Stimulated activated CD8-positive, alpha-beta memory T cell treated with anti-CD3 and anti-CD28 coated beads, Interleukin-12 subunit alpha, Interleukin-12 subunit beta, amount 100 ng/mL, for 1 hour (primary cell): ENCODE results near the gene UBE2E2.
"Not testable (repeated sequence)": the region's sequence is repeated elsewhere in the genome, so short reads cannot be mapped to it uniquely, and the experiment has no call there.

Source experiments
- DNase-seq: peaks from one replicate; pipeline ENCODE4 v3.0.0-alpha.2; 2020; ENCODE audit warnings: low read depth

UBE2E2 gene

DNA sequence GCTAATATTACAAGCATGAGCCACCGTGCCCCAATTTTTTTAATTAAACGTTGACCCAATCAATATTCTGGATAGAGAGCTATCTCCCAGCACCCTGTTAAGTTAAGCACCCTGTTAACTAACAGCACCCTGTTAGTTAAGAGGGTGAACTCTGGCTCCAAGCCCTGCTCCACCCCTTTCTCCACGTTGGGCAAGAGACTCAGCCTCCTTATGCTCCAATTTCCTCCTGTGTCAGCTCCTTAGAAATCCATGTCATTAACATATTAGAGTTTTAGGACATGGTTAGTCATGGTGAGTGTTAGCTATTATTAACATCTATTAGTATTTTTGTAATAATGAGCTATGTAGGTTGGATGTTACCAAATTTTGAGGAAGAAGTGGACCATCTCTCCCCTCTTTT, 385.4 kb downstream of the UBE2E2 start:
- no peak for DNase-seq

DNA sequence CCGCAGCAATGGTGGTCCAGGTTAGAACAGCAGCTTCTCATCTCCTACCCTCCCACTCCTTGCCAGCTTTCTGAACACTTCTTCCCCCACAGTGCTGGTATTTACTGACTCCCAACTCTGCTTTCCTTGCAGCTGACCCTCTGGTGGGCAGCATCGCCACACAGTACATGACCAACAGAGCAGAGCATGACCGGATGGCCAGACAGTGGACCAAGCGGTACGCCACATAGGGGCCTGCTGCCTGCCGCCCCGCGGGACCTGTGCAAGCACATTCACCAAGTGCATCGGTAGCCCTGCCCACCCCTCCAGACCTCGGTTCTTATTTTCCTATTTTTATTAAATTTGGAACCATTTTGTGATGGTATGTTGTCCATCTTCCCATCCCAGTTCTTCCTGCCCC, 386.5 kb downstream of the UBE2E2 start:
- DNase-seq: no peak

DNA sequence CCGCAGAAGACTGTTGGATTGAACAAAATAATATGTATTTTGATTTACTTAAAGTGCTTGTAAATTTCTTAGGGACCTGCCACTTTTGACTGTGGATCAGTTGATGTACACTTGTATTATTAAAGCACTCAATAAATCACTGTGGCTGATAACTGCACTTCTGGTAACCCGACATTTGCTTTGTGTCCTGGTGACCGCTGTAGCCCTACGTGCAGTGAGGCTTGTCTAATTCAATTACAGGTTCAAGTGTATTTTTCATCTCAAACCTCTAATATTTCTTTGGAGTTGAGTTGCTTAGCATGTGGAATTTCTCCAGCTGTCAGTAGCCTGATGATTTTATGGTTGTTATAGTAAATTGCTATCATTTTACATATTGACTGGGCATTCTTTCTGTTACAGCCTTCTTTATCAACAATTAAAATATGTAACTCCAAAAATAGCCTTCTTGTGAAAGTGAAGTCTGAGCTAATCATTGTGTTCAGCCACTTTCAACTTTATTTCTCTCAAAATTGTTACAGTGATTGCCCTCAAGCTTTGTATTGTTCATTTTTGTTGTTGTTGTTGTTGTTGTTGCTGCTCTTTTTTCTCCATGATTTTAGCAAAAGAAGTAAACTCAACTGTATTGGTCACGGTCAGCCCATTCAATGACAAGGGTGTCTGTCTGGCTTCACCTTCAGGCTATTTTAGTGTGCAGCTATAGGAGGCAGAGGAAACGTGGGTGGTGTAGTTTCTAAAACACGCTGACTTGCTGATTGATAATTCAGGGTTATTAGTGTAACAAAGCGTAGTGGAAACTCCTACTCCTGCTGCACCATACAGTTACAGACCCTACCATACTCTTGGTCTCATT, 387.5 kb downstream of the UBE2E2 start:
- DNase-seq: no peak

DNA sequence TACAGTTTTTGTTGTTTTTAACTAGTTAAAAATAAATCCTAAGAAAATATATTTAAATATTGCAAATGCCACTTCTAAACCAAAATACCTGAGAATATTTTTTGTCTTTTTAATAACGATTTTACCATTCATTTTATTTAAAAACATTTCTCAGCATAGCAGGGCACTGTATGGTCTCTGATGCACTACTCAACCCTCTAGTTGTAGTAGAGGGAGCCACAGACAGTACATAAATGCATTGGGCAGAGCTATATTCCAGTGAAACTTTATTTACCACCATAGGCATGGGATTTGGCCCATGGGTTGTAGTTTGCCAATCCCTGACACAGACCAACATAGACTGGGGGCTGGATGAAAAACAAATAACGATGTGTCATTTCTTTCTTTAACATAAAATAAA, 388.2 kb downstream of the UBE2E2 start:
- DNase-seq: no peak

DNA sequence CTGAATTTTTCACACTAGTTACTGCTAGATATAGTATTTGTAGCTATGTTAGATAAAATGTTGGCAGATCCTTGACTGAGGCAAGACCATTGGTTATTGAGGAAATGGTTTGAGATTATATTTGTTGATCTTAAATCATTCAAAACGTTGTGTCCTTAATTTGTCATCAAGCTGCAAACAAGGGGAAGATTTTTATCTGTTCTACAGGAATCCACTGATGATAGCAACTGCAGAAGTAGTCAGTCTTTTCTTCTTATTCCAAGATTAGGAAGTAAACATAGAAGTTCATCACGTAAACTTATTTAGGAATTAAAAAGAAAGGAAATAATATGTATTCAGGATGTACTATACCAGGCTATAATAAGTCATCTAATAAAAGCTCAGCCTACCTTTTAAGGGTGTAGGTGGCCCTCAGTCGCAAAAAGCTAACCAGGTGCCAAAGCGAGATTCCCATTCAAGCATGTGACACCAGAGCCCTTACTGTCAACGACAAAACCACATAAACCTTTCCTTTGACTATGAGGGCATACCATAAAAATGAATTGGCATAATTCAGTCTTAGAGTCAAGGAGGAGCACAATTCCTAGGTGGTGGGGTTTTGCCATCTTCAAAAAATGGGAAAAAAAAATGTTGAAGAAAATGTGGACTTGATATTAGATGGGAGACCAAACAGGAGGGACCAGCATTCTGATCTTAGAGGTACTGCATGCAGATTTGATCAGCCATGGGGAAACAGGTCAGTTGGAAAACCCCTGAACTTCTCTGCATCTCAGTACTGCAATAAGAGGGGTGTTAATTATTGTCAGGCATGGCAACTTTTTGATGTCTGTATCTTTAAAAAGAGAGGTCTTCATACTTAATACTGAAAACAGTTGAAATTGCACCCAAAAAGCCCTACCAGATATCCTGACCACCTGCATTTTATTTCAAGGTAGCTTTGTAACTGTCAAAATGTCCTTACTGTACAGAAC, 390.1 kb downstream of the UBE2E2 start:
- DNase-seq: no peak

DNA sequence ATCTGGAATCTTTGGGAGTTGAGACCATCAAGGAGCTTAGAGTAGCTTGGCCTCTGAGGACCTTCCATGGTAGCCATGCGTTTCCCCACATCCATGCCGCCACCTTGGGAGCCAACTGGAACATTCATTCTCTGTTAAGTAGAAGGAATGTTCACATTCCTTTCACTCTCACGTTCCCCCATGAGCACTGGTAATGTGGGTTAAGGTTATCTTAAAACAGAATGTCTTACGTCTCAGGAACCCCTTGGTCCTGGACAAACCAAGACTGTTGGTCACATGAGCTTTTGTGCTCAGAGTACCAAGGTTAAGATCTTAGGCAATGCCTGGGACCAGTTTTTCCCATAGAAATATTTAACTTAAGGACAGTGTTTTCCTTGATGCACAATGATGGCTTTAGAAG, 390.9 kb downstream of the UBE2E2 start:
- DNase-seq: no peak

DNA sequence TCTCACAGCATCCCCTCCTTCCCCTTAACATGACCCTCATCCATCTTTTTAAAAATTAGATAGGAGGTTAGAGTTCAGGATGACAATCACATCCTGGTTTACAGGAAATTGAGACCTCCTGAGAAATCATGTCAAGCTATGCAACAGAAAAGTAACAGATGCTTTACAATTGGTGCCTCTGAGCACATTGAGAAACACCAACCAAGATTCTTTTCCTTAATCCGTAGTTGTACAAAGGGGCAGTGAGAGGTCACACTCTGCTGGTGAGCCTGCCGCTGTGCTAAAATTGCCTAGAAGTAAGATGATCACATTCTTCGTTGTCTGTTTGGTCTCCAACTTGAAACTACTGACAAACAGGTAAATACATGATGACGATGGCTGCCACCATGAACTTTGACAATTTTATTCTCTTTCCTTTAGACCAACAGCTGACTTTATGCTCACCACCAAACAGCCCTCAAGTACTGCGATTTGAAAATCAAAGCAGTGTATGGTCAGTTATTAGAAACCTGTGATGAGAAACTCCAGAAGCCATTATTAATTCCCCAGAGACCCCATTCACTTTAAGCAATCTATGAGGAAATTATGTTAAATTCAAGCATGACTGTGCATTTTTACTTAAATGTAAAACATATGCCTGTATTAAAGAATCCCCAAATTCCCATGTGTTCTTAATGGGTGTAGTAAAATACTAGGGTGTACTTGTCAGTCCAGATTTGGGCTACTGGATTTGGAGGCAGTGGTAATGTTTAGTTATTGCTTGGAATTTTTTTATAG, 392.0 kb downstream of the UBE2E2 start:
- DNase-seq: no peak

DNA sequence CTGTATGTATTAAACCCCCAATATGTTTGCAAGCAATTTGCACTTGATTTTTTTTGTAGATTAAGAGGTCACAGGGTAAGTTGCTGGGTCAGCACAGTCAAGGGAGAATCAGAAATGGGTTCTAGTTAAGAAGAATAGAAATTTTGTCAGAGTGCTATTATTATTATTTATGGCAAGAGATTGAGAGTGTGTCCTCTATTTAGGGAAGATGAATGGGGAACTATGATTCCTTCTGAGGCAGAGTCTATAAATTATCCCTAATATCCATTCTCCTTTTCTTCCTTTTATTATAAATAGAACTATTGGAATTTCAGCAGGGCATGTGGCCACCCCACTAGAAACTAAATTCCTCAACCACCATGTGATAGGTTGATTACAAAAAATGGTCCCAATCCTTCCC, 392.7 kb downstream of the UBE2E2 start:
- DNase-seq: no peak

DNA sequence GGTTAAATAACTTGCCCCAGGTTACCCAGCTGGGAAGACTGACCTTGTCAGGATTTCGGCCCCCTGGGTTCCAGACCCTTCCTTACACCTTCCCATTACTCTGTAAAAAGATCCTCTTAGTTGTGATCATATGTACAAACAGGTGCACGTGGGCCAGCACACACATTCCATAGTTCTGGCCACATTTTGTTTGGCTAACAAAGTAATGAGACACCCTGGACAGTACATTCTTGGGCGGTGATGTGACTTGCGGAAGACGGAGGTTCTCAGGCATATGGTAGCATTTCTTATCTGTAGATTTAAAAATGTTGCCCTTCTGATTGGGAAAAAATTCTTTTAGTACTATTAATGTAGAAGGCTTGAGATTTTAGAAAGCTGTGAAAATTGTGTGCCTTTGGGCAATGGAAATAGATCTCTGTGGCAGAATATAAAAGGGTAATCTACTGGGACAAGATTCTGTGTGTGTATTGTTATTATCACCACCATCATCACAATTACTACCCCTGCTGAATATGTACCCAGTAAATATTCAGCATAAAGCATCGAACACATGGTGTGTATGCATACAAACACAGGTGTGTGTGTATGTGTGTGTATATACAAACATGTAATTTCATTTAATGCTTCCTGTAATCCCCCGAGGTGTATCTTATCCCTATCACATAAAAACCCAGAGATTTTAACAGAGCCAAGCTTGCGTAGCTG, 397.2 kb downstream of the UBE2E2 start:
- DNase-seq: no peak

DNA sequence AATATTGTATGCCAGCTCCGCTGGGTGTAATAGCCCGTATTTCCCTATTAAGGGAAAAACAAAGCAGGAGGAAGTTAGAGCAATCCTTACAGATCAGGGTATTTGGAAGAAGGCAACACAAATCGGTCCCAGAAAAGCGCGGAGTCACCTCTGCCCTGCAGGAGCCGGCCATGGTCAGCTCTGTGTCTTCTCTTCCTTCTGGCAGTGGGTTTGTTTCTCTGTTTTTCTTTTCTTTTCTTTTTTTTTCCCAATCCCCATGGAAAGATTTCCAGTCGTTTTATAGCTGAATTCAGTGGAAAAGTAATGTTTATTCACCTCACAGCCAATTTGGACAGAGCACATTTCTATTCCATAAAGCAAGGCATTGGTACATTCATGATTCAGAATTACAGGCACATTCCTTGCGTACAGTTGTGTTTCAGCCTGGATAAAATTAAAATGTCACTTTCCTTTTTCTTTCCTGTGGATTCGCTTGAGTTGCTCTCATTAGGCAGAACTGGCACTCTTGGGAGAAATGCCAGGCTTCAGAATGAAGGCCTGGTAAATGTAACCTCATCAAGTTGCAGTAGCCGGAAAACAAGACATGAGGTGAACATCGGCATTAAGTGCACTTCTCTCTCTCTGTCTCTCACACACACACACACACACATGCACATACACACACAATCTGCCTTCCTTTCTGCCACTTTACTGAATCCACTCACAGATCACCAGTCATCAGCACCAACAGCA, 398.1 kb downstream of the UBE2E2 start:
- no peak for DNase-seq

DNA sequence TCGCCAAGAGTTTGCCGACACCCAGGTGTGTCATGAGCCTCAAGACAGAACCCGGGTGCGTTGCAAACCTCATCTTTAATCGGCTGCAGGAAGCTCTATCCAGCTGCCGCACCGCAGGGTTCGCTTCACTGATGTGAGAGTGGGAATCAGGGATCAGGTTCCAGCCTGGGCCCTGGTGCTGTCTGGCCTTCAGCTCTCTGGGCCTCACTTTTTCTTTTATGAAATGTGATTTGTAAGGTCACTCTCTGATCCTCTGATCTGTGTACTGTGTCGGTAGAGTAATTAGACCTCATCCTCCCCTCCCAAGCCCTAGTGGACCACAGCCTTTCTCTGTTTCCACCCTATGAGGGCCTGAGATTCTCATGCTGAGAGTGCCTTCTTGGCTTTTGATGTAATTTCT, 399.8 kb downstream of the UBE2E2 start:
- no peak for DNase-seq

DNA sequence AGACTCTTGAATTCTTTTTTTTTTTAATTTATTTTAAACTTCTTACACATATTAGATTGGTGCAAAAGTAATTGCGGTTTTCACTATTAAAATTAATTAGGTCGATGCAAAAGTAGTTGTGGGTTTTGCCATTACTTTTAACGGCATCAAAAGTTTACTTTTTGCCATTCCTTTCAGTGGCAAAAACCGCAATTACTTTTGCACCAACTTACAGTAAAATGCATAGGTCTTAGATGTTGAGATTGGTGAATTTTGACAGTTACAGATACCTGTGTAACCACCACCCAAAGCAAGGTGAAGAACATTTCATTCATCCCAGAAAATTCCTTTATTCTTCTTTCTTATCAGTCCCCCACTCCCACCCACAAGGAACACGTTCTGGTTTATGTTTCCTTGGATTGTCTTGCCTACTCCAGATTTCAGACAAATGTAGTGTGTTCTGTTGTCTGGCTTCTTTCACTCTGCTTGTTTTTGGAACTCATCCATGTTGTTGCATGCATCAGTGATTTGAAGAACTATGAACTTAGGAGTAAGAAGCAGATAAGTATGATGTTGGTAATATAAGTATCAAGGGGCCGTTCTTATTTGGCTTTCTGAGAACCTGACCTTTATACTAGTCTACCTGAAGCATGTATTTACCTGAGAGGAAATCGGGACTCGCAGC, 404.2 kb downstream of the UBE2E2 start:
- DNase-seq: no peak

DNA sequence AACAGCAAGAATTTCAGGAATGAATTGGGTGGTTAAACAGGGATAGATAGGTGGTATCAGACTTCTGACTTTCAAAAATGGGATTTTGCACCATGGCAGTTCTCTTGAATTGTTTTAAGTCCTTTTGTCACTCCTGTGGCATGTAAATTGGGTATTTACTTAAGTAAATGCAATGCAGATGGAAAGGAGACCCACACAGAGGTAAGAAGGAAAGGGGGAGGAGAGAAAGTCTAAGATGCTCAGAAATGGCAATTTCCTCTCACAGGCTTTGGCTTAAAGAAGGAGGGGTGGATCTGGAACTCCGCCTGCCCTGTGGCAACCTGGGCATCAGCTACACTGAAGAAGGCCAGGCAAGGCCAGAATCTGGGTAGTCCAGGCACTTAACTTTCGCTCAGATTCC, 405.5 kb downstream of the UBE2E2 start:
- no peak for DNase-seq

DNA sequence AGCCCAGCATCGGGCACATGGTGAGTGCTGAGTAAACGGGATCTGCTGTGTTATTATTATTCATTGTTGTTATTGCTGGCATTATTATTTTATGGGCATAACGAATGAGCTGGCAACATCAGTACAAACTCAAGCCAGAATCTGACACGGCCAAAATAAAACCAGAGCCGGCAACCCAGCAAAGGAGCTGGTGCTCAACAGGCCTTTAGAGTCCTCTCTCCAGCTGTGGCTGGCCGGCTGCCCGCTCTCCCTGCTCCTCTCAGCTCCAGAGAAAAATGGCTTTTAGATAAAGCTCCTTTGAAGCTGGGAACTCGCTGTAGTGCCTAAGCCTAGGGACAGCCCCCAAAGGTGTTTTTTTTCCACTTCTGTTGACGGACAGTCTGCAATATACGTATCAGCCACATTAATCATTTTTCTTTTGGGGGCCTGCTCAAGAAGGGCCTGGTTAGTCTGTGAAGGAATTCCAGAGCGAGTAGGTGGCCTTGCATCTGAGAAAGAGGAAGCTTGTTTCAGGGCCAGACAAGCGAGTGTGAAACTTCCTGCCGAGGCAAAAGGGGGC, 408.7 kb downstream of the UBE2E2 start:
- no peak for DNase-seq

DNA sequence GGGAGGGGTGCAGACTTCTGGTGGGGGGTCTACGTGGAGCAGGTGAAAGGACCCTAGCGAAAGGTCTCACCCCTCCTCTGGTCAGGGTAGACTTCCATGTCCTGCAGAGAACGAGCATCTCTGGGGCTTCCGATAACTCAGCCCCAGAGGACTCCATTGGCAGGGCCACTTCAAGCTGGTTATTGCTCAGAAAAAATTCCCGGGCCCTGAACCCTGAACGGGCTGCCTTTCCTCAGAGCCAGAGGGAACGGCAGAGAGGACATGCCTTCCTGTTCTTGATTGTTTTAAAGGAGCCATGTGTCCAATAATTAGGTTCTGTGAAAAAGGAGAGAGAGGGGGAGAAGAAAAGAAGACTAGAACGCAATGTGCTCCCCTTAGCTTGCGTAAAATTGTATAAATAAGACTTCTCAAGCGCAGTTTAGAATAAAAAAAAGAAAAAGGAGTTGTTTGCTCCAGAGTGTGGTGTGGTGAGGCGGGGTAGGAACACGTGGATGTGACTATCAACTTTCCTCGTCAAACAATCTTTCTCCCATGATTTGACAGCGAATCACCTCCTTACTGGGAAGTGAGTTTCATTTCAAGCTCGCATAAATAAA, 409.3 kb downstream of the UBE2E2 start:
- no peak for DNase-seq

DNA sequence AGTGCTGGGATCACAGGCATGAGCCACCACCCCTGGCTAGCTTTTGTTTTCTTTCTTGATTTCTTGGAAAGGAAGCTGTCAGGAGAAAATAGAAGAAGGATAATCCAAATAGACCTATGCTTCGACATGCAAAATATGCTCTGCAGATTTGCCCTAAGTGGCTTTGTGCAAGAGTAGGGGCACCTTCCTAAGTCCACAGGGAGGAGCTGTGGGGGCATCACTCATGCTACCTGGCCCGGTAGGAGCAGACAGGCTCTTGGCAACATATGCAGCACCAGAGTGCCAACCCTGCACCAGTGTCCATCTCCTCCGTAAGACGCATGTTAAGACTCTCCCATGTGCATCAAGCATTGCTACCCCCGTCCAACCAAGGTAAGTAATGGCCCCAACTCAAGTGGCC, 411.9 kb downstream of the UBE2E2 start:
- no peak for DNase-seq

DNA sequence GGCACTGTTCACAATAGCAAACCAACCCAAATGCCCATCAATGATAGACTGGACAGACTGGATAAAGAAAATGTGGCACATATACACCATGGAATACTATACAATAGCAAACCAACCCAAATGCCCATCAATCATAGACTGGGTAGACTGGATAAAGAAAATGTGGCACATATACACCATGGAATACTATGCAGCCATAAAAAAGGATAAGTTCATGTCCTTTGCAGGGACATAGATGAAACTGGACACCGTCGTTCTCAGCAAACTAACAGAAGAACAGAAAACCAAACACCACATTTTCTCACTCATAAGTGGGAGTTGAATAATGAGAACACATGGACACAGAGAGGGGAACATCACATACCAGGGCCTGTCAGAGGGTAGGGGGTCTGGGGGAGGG, 415.3 kb downstream of the UBE2E2 start:
- not testable (repeated sequence) for DNase-seq

DNA sequence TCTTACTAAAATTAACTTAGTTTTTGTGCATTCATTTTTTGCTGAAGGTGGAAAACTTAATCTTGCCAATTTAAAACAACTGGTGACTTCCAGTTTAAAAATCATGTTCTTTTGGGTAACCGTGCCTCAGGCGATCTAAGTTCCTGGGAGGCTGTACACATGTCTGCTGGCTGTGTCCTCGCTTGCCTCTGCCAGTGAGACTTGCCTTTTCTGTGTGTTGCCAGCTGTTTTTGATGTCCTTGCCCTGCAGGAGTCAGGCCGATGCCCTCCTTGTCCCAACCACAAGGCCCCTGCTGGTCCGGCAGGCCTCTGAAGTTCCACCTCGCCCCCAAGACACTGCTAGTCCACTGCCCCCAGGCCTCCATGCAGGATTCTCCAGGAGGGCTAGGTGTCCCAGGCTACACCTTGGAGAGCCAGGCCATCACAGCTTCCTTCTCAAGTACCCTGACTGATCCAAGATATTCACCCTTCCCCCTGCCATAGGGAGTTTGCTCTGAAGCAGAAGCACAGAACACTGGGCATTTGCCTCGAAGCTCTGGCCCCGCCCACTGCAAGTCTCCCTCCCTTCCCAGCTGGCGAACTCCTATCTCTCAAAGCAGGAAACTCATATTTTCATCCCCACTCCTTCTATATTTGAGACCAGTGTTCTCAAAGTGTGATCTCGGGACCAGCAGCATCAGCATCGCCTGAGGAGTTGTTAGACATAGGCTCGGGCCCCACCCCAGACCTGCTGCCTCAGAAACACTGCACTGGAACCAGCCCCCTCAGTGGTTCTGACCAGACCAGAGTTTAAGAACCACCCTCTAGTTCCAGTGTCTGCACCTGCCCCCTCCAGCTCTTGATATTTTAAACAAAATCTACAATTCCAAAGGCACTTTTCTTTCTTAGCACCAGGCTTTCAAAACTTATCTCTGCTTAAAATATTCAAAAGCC, 416.8 kb downstream of the UBE2E2 start:
- no peak for DNase-seq

DNA sequence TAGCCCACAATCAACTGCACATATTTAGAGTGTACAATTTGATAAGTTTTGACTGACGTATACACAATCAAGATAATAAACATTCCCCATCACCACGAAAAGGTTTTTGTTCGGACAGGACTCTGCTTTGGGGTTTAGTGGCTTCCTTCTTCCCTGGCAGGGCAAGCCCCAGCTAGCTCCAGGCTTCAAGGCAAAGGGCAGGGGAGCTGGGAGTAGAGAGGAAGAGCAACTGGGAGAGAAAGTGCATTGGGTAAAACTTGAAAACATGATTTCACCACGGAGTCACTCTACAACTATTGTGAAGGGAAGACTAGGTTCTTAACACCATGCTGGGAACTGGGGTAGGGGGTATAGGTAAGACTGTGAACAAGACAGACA, 417.5 kb downstream of the UBE2E2 start:
- DNase-seq: no peak
